AG04449 (cell line): ENCODE results near the gene MAP2K7.
A peak's percentile ranks its signal among the peaks of the same experiment; 100 is the strongest.

ENCODE experiments used
- CTCF ChIA-PET: fragments of 350-600 bp; formaldehyde crosslinking; extraction: SDS; loops from one replicate; lab custom pipeline; 2021; ENCODE audit warnings: antibody characterized with exemption; lab: Yijun Ruan, JAX
- POLR2A ChIA-PET: fragments of 400-600, 350-600 bp; formaldehyde crosslinking; extraction: SDS; loops from one replicate; lab custom pipeline; 2020; ENCODE audit warnings: antibody characterized with exemption, inconsistent platforms; lab: Yijun Ruan, JAX
- DNase-seq: peaks from one replicate; pipeline ENCODE4 v3.0.0-alpha.2; 2010; ENCODE audit warnings: low read depth, low spot score
- H3K4me3 ChIP-seq: 2 replicates; pipeline ENCODE4 v1.5.1; 2011; ENCODE audit warnings: low read depth, mild to moderate bottlenecking, control low read depth, low read length
- CTCF ChIP-seq: IDR thresholded peaks from one replicate; pipeline ENCODE4 v1.5.1; 2011; ENCODE audit warnings: mild to moderate bottlenecking, moderate library complexity, low read length, control low read depth, inconsistent platforms; ENCODE audit not compliant: insufficient read depth; ENCODE audit errors: missing control alignments

MAP2K7 gene

GRCh38 chr19:7921967-7922835 lies 18.5 kb downstream of the MAP2K7 start:
- H3K4me3 ChIP-seq = peak overlapping the region; percentile 66; the same call in 1 of the 2 replicates
- CTCF ChIA-PET = interaction anchor here (1.5 to 5.9 kb wide), 5 partner anchors 16 to 70 kb away, joined by 3 to 29 read pairs (median 8); partner anchors contain the start of gene TIMM44

GRCh38 chr19:7922836-7923195 lies 19.1 kb downstream of the MAP2K7 start:
- TF ChIP-seq CTCF = no peak
- ChIA-PET POLR2A (no interaction called here), CTCF (interaction anchor here (1.5 to 5.9 kb wide), 4 partner anchors 21 to 80 kb away, joined by 6 to 29 read pairs (median 8); partner anchors contain the start of gene TIMM44)
- no peak for DNase-seq
- H3K4me3 ChIP-seq = no peak overlapping the region

More at GRCh38 chr19:7921967-7922835, 18.5 kb downstream of the MAP2K7 start:
- TF ChIP-seq CTCF = no peak
- POLR2A ChIA-PET = no interaction called here
- no peak for DNase-seq

GRCh38 chr19:7923295-7924191 lies 19.9 kb downstream of the MAP2K7 start:
- no peak for TF ChIP-seq CTCF
- POLR2A ChIA-PET = no interaction called here
- CTCF ChIA-PET = interaction anchor here (0.6 to 2.0 kb wide), 6 partner anchors 15 to 84 kb away, joined by 3 to 7 read pairs (median 3); partner anchors contain the start of gene TIMM44
- no peak for DNase-seq
- no peak overlapping the region for H3K4me3 ChIP-seq

GRCh38 chr19:7924241-7924640 lies 20.6 kb downstream of the MAP2K7 start:
- ChIA-PET CTCF (interaction anchor here (0.6 to 2.0 kb wide), 6 partner anchors 14 to 315 kb away, joined by 3 to 6 read pairs (median 3); no protein-coding TSS in a partner anchor), POLR2A (interaction anchor here (0.7 kb wide), 1 partner anchor 51 kb away, joined by 4 read pairs; no protein-coding TSS in a partner anchor)
- no peak for TF ChIP-seq CTCF
- H3K4me3 ChIP-seq = no peak overlapping the region
- no peak for DNase-seq

- TF ChIP-seq CTCF = no peak
- H3K4me3 ChIP-seq = no peak overlapping the region; the same call in 1 of the 2 replicates
- DNase-seq = no peak
- ChIA-PET POLR2A (interaction anchor here (0.7 kb wide), 1 partner anchor 51 kb away, joined by 4 read pairs; no protein-coding TSS in a partner anchor), CTCF (interaction anchor here (0.6 to 2.0 kb wide), 5 partner anchors 13 to 314 kb away, joined by 3 to 6 read pairs (median 3); no protein-coding TSS in a partner anchor)
Observed at GRCh38 chr19:7924651-7925170, 21.0 kb downstream of the MAP2K7 start.
